IMR-90 (cell line): ENCODE results near the gene PLCB4.

Experiments used
- CTCF ChIP-seq: conservative IDR thresholded peaks from 2 replicates; pipeline ENCODE4 v1.5.1; 2012; ENCODE audit warnings: mild to moderate bottlenecking, low read depth, low read length, improper control_type of control experiment
- ELK1 ChIP-seq: fragments of 150-350 bp; IDR thresholded peaks from 2 replicates; pipeline ENCODE4 v1.6.1; 2016; ENCODE audit warnings: low read depth, mild to moderate bottlenecking, low read length, moderate library complexity, borderline replicate concordance
- MAFK ChIP-seq: IDR thresholded peaks from 2 replicates; pipeline ENCODE4 v1.6.1; 2012; ENCODE audit warnings: low read depth, low read length, improper control_type of control experiment
- POLR2A ChIP-seq: IDR thresholded peaks from 2 replicates; pipeline ENCODE4 v1.6.1; 2012; ENCODE audit warnings: mild to moderate bottlenecking, low read depth, low read length
- RFX5 ChIP-seq: IDR thresholded peaks from 2 replicates; pipeline ENCODE4 v1.8.0; 2012; ENCODE audit warnings: low read depth, mild to moderate bottlenecking, low read length, moderate library complexity
- TF ChIP-seq, protein P1 (sequence below): fragments of 150-350 bp; IDR thresholded peaks from 2 replicates; pipeline ENCODE4 v1.6.1; 2017; ENCODE audit warnings: mild to moderate bottlenecking, antibody characterized with exemption, low read length, low read depth

- TF ChIP-seq CTCF (no peak), POLR2A (no peak), ELK1 (no peak), RFX5 (no peak), MAFK (no peak)
- TF ChIP-seq, protein P1, sequence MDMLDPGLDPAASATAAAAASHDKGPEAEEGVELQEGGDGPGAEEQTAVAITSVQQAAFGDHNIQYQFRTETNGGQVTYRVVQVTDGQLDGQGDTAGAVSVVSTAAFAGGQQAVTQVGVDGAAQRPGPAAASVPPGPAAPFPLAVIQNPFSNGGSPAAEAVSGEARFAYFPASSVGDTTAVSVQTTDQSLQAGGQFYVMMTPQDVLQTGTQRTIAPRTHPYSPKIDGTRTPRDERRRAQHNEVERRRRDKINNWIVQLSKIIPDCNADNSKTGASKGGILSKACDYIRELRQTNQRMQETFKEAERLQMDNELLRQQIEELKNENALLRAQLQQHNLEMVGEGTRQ, result no peak
Observed at GRCh38 chr20:9241232-9241692, 172.4 kb downstream of the PLCB4 start.
